ENCODE data around the gene AMOTL2.

AMOTL2 gene

GRCh38 chr3:134312873-134313846 is 61.1 kb downstream of the AMOTL2 start:
- no peak for DNase-seq

GRCh38 chr3:134312072-134312872 is 62.0 kb downstream of the AMOTL2 start:
- peak; percentile 15 for DNase-seq

GRCh38 chr3:134311693-134312071 is 62.6 kb downstream of the AMOTL2 start:
- no peak for DNase-seq

- DNase-seq, result no peak
Observed at GRCh38 chr3:134311265-134311664, 63.0 kb downstream of the AMOTL2 start.

- no peak for DNase-seq
Observed at GRCh38 chr3:134309987-134310700, 64.1 kb downstream of the AMOTL2 start.

- DNase-seq, result peak; percentile 75
Observed at GRCh38 chr3:134308350-134308891, 65.8 kb downstream of the AMOTL2 start.

- no peak for DNase-seq
Observed at GRCh38 chr3:134307425-134307824, 66.8 kb downstream of the AMOTL2 start.

- DNase-seq, result no peak
Observed at GRCh38 chr3:134306320-134306719, 67.9 kb downstream of the AMOTL2 start.

Data from activated naive CD4-positive, alpha-beta T cell treated with Interleukin-2 at 50 U/mL for 16 hours (primary cell).